Measurements from ENCODE around the gene DDTL.

DNA sequence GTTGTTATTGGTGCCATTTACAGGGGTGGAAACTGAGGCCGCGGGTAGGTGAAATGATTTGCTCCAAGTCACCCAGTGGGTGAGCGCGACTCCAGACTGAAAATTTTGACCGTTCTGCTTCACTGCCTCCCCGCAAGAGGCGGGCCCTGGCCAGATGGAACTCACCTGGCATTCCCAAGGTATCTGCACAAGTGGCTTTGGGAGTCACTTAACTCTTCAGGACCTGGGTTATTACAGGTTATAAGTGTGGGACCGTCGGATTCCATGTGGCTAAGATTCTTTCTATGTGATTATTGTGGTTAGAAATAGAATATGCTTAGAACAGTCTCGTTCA, 45.0 kb downstream of the DDTL start:
- TF ChIP-seq POLR2A (IDR thresholded peaks at IDR 0.05; ENCODE audit: low read depth, low read length) (no peak), POLR2AphosphoS5 (IDR thresholded peaks at IDR 0.05; ENCODE audit: low read depth, low read length) (no peak), TAF1 (IDR thresholded peaks at IDR 0.05; ENCODE audit: low read depth, low read length) (no peak)
